Measurements from ENCODE around the gene GIMAP4. TPM values are rescaled to one million over a fixed set of nuclear protein-coding genes. Genes with fewer than 3 reads are reported as not detected.

Gene GIMAP4
- total and polyA plus RNA-seq, 2 donors (not counting 3 experiments of a cell fraction or from before 2014, with no cell fraction given) = 56.6 to 168 TPM

GRCh38 chr7:150565239-150565638, 2.0 kb upstream of the GIMAP4 start:
- DNase-seq (ENCODE audit: low read depth, low spot score) (no peak), FAIRE-seq (no peak)
- H3K79me2 ChIP-seq (ENCODE audit: control insufficient read depth, insufficient read depth, low read length) = peaks cover 32% of the 10 kb centered on the region
- H3K27ac ChIP-seq (ENCODE audit: insufficient read depth, low read depth, low read length) = no peak overlapping the region
- dilution Hi-C loops (cut with MboI; ENCODE audit: extremely low pct_ligation_motif_present, low sequenced_read_pairs) (no loop called here), intact Hi-C loops (cut with micrococcal nuclease) (loop anchor here (10.0 kb wide), 2 partner anchors 190 to 420 kb away; partner anchors contain the start of gene ZNF775)
- no peaks in the 10 kb centered on the region for H4K20me1 ChIP-seq (replicated peaks; ENCODE audit: control insufficient read depth, extremely low read depth, insufficient read depth, low read length)
- H3K4me1 ChIP-seq (ENCODE audit: control insufficient read depth, extremely low read depth, insufficient read depth, low read length) = peaks cover 54% of the 10 kb centered on the region
- no TSS peak for BruUV-seq (replicated peaks)
- CTCF ChIA-PET = interaction anchor here (1.4 kb wide), 1 partner anchor 190 kb away, joined by 3 read pairs; no protein-coding TSS in a partner anchor
- H3K27me3 ChIP-seq (ENCODE audit: control insufficient read depth in 2 of 2, insufficient read depth in 2 of 2, low read length in 2 of 2) = no peaks in the 10 kb centered on the region
- POLR2A ChIA-PET = no interaction called here
- no peak overlapping the region for H2AFZ ChIP-seq (ENCODE audit: low read depth, low read length)
- H3K4me2 ChIP-seq (ENCODE audit: insufficient read depth, low read length) = no peak overlapping the region
- H3K9me1 ChIP-seq (replicated peaks; ENCODE audit: control insufficient read depth, extremely low read depth, insufficient read depth, low read length) = no peaks in the 10 kb centered on the region
- H3K4me3 ChIP-seq (replicated peaks in 1 of 3; ENCODE audit: insufficient read depth in 1 of 3, low read depth in 1 of 3, low read length in 3 of 3) = no peak overlapping the region
- H3K36me3 ChIP-seq (ENCODE audit: control insufficient read depth in 2 of 2, extremely low read depth in 1 of 2, insufficient read depth in 2 of 2, low read length in 2 of 2) = peaks cover 0 to 3% of the 10 kb centered on the region in 2 experiments
- H3K9me3 ChIP-seq (replicated peaks; ENCODE audit: control insufficient read depth, insufficient read depth, low read length) = peaks cover 4% of the 10 kb centered on the region
- TF ChIP-seq POLR2AphosphoS5 (IDR thresholded peaks at IDR 0.05; ENCODE audit: insufficient read depth, low read depth, low read length) (no peak), MYC (IDR thresholded peaks at IDR 0.05; ENCODE audit: low read depth, low read length) (no peak), GATA2 (IDR thresholded peaks at IDR 0.05; ENCODE audit: insufficient read depth, insufficient read length, low read depth, low read length) (no peak), FOS (IDR thresholded peaks at IDR 0.05; ENCODE audit: borderline replicate concordance, insufficient read depth, low read length) (no peak), POLR2A (IDR thresholded peaks at IDR 0.05; ENCODE audit: low read depth, low read length) (no peak), EZH2 (IDR thresholded peaks at IDR 0.05; ENCODE audit: borderline replicate concordance, low read depth, low read length, severe bottlenecking) (no peak), JUN (IDR thresholded peaks at IDR 0.05; ENCODE audit: borderline replicate concordance, insufficient read depth, insufficient read length, low read depth) (no peak)
- TF ChIP-seq, protein P1, sequence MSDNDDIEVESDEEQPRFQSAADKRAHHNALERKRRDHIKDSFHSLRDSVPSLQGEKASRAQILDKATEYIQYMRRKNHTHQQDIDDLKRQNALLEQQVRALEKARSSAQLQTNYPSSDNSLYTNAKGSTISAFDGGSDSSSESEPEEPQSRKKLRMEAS (IDR thresholded peaks at IDR 0.05; ENCODE audit: insufficient read depth, insufficient read length) = no peak
- TF ChIP-seq, protein P2, sequence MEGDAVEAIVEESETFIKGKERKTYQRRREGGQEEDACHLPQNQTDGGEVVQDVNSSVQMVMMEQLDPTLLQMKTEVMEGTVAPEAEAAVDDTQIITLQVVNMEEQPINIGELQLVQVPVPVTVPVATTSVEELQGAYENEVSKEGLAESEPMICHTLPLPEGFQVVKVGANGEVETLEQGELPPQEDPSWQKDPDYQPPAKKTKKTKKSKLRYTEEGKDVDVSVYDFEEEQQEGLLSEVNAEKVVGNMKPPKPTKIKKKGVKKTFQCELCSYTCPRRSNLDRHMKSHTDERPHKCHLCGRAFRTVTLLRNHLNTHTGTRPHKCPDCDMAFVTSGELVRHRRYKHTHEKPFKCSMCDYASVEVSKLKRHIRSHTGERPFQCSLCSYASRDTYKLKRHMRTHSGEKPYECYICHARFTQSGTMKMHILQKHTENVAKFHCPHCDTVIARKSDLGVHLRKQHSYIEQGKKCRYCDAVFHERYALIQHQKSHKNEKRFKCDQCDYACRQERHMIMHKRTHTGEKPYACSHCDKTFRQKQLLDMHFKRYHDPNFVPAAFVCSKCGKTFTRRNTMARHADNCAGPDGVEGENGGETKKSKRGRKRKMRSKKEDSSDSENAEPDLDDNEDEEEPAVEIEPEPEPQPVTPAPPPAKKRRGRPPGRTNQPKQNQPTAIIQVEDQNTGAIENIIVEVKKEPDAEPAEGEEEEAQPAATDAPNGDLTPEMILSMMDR (IDR thresholded peaks at IDR 0.05; ENCODE audit: extremely low read depth in 1 of 2, insufficient read depth in 1 of 2, low read depth in 1 of 2, low read length in 2 of 2) = no peak
- H3K9ac ChIP-seq (replicated peaks; ENCODE audit: extremely low read depth, insufficient read depth, low read length) = no peak overlapping the region

Measured in endothelial cell of umbilical vein (primary cell).